Kidney epithelial cell (primary cell): ENCODE data around the gene PLD4. TPM values are rescaled to one million over a fixed set of nuclear protein-coding genes. Genes with fewer than 3 reads are reported as not detected.

Experiments used
- DNase-seq: peaks from one replicate; pipeline ENCODE4 v3.0.0-alpha.2; 2010; ENCODE audit warnings: low read depth
- H3K27me3 ChIP-seq: 2 replicates; pipeline ENCODE4 v1.6.0; 2011; ENCODE audit warnings: low read length; ENCODE audit not compliant: control insufficient read depth, insufficient read depth
- H3K36me3 ChIP-seq: 2 replicates; pipeline ENCODE4 v1.5.1; 2011; ENCODE audit warnings: low read length; ENCODE audit not compliant: control insufficient read depth, insufficient read depth
- H3K4me3 ChIP-seq: 2 replicates; pipeline ENCODE4 v1.5.1; 2011; ENCODE audit warnings: low read depth, mild to moderate bottlenecking, control low read depth, low read length
- total RNA-seq: library from RNA; depleted of rRNA; stranded (reverse); fragments of >200 nt; gene quantifications from 2 replicates; pipeline ENCODE4 v1.2.3, GENCODE V29; 2015
- TF ChIP-seq, protein P1 (sequence below): IDR thresholded peaks from 2 replicates; pipeline ENCODE4 v1.5.1; 2011; ENCODE audit warnings: mild to moderate bottlenecking, moderate library complexity, low read length, control low read depth, inconsistent platforms; ENCODE audit not compliant: insufficient read depth, poor library complexity, severe bottlenecking

PLD4 gene
- total RNA-seq, 1 donor from 2014 or later: 0.04 TPM

DNA sequence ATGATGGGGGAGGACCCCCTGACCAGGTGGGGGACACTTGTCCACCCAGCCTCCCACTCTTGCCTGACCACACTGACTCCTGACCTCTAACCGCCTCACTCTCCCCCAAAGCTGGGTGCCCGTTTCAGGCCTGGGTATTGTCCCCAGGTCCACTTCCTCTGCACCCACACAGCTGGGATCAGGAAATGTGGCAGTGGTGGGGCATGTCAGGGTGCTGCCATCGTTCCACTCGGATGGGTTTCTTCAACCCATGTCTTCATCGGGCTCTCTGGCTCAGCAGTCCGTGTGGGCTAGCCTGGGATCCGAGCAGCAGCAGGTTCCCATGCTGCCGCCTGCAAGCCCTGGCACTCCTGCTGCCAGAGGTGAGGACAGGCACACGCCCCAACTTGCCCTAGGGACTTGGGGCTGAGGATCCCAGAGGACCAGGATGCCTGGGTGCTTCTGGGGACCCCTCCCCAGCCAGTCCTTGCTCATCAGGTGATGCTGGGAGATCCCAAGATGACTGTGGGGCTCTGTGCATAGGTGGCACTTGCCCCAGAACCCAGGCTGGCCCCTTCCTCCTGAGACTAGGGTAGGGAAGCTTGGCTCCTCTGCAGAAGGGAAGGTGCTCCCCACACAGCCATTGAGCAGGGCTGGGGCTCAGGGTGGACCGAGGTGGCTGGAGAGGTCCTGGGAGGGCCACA is 58.0 kb downstream of the PLD4 start:
- no peaks in the 10 kb centered on the region for H3K27me3 ChIP-seq
- DNase-seq: no peak
- no peaks in the 10 kb centered on the region for H3K36me3 ChIP-seq
- no peak overlapping the region for H3K4me3 ChIP-seq
- TF ChIP-seq, protein P1, sequence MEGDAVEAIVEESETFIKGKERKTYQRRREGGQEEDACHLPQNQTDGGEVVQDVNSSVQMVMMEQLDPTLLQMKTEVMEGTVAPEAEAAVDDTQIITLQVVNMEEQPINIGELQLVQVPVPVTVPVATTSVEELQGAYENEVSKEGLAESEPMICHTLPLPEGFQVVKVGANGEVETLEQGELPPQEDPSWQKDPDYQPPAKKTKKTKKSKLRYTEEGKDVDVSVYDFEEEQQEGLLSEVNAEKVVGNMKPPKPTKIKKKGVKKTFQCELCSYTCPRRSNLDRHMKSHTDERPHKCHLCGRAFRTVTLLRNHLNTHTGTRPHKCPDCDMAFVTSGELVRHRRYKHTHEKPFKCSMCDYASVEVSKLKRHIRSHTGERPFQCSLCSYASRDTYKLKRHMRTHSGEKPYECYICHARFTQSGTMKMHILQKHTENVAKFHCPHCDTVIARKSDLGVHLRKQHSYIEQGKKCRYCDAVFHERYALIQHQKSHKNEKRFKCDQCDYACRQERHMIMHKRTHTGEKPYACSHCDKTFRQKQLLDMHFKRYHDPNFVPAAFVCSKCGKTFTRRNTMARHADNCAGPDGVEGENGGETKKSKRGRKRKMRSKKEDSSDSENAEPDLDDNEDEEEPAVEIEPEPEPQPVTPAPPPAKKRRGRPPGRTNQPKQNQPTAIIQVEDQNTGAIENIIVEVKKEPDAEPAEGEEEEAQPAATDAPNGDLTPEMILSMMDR: no peak

Other genes starting within 250 kb of the PLD4 start
- 109 and 131 TPM in 2 replicates for gene INF2, start 235.3 kb upstream of the PLD4 start, total RNA-seq
- 3.4 and 10.3 TPM in 2 replicates for gene ADSS1, start 200.7 kb upstream of the PLD4 start, total RNA-seq
- gene SIVA1, start 171.7 kb upstream of the PLD4 start, total RNA-seq: 222 and 235 TPM in 2 replicates
- 144 and 159 TPM in 2 replicates for gene AKT1, start 129.1 kb upstream of the PLD4 start, total RNA-seq
- gene ZBTB42, start 123.8 kb upstream of the PLD4 start, total RNA-seq: 8.4 and 13.8 TPM in 2 replicates
- gene CEP170B, start 59.6 kb upstream of the PLD4 start, total RNA-seq: 51.9 and 60.9 TPM in 2 replicates
- gene AHNAK2, start 53.5 kb downstream of the PLD4 start, total RNA-seq: 121 and 140 TPM in 2 replicates
- 12.6 and 17.1 TPM in 2 replicates for gene CLBA1, start 60.9 kb downstream of the PLD4 start, total RNA-seq
- 33.2 and 34.6 TPM in 2 replicates for gene CDCA4, start 96.2 kb downstream of the PLD4 start, total RNA-seq
- 1.7 and 1.9 TPM in 2 replicates for gene GPR132, start 140.6 kb downstream of the PLD4 start, total RNA-seq
- gene JAG2, start 243.9 kb downstream of the PLD4 start, total RNA-seq: 2.4 and 2.7 TPM in 2 replicates